CD4-positive, alpha-beta T cell treated with Interleukin-2 at 100 ng/mL for 4 hours (primary cell): ENCODE measurements around the gene RHNO1.
A peak's percentile ranks its signal among the peaks of the same experiment; 100 is the strongest.
"Not testable (repeated sequence)": the region's sequence is repeated elsewhere in the genome, so short reads cannot be mapped to it uniquely, and the experiment has no call there.

Source experiments
- DNase-seq: peaks from one replicate; pipeline ENCODE4 v3.0.0-alpha.2; 2020; ENCODE audit warnings: low spot score

RHNO1 gene

GRCh38 chr12:2858944-2859421, 18.0 kb upstream of the RHNO1 start:
- no peak for DNase-seq

GRCh38 chr12:2860170-2860569, 16.9 kb upstream of the RHNO1 start:
- DNase-seq = no peak

- DNase-seq = no peak
Measured at GRCh38 chr12:2862876-2863275, 14.1 kb upstream of the RHNO1 start.

GRCh38 chr12:2863402-2863801, 13.6 kb upstream of the RHNO1 start:
- not testable (repeated sequence) for DNase-seq

- no peak for DNase-seq
Measured at GRCh38 chr12:2864198-2864597, 12.8 kb upstream of the RHNO1 start.

DNA sequence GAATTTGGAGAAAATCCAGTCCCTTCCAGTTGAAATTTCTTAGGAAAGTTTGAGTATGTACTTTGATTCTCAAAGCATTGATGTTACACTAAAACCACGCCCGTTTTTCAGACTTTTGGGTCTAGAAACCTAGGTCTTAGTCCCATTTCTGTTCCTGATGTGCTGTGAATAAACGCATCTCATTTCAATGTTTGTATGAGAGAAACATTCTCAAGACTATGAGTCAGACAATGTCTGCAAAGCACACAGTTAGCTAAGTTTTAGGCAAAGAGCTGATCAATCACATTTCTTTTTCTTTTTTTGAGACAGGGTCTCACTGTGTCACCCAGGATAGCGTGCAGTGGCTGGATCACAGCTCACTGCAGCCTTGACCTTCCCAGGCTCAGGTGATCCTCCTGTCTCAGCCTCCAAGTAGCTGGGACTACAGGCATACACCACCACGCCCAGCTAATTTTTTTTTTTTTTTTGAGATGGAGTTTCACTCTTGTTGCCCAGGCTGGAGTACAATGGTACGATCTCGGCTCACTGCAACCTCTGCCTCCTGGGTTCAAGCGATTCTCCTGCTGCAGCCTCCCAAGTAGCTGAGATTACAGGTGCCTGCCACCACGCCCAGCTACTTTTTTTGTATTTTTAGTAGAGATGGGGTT, 7.9 kb upstream of the RHNO1 start:
- not testable (repeated sequence) for DNase-seq

DNA sequence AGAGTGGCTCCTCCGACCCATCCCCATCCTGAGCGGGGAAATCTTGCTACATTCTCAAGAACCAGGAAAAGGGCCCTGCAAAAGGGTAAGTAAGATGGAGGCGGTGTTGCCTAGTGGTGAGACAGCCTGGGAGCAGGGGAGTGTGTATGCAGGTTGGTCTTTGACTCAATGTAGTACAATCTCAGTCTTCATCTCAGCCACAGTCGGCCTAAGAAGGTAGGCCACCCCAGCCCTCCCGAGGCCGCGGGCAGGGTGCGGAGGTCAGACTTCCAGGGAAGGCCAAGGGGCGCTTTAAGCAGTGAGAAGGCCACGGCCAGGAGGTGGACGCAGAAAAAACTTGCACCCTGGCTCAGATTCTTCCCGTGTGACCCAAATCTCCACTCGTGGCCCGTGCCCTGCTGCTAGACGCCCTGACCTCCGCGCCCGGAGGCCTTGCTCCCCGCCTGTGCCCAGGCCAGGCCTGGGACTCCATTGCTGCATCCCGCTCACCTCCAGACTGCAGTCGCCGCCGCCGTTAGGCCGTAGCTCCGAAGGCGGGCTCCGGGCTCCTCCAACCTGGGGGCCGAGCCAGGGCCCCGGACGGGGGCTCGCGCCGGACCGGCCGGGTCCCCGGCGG, 484 bp upstream of the RHNO1 start:
- no peak for DNase-seq

GRCh38 chr12:2877953-2878732, 1.1 kb downstream of the RHNO1 start:
- peak; percentile 16 for DNase-seq

DNA sequence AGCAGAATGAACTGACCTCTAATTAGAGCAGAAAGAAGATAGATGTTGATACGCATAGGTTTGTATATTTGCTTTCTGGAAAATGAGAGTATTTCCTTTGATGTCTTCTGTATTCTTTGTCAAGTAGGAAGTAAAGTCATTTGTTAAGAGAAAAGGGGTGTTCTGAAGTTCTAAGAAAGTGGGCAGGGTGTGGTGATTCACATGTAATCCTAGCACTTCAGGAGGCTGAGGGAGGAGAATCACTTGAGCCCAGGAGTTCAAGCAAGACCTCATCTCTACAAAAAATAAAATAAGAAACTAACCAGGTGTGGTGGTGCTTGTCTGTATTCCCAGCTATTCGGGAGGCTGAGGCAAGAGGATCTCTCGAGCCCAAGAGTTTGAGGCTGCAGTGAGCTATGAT, 2.8 kb downstream of the RHNO1 start:
- DNase-seq = peak; percentile 52

DNA sequence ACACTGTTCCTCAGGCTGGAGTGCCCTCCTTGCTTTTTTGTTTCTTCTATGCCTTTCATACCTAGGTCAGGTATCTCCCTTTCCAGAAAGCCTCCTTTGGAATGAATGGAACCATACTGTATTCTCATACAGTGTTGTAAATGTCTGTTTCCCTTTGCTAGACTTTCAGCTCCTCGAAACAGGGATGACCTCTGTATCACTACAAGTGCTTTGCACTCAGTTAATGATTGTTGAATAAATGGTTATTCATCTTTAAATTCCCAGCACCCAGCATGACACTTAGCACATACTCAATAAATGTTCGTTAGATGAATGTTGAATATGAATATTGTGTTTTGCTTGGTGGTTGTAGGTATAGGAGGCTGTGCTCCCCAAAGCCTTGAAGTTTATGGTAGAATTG, 7.8 kb downstream of the RHNO1 start:
- no peak for DNase-seq

- no peak for DNase-seq
Measured at GRCh38 chr12:2886768-2887450, 9.9 kb downstream of the RHNO1 start.

GRCh38 chr12:2890001-2890387, 13.0 kb downstream of the RHNO1 start:
- no peak for DNase-seq

- DNase-seq = peak; percentile 99
Measured at GRCh38 chr12:2890388-2891239, 13.6 kb downstream of the RHNO1 start, which contains the start of gene TULP3. Gene TULP3, plus strand, starts transcription at chr12:2890891. Its CDS starts 57 bp downstream, at chr12:2890948.

GRCh38 chr12:2891240-2892053, 14.4 kb downstream of the RHNO1 start:
- peak; percentile 26 for DNase-seq

GRCh38 chr12:2892246-2892645, 15.2 kb downstream of the RHNO1 start:
- DNase-seq = no peak

- DNase-seq = no peak
Measured at GRCh38 chr12:2893007-2893406, 16.0 kb downstream of the RHNO1 start.

DNA sequence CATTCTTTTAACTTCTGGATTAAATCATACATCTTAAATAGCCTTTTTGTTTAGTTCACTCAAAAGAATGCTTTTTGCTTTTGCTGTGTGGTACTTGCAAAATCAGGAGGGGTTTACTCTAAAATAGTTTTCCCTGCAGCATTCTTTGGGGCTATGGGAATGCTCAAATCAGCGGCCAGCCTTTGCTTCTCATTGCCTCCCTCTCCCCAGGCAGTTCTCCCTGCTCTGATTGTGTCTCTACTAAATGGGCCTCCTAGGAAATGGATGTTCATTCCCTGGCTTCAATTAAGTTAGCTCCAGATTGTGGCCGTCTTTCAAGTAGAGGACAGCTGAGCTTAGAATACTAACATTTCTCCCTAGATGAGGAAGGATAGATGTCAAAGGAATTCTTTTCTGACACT, 18.0 kb downstream of the RHNO1 start:
- no peak for DNase-seq

DNA sequence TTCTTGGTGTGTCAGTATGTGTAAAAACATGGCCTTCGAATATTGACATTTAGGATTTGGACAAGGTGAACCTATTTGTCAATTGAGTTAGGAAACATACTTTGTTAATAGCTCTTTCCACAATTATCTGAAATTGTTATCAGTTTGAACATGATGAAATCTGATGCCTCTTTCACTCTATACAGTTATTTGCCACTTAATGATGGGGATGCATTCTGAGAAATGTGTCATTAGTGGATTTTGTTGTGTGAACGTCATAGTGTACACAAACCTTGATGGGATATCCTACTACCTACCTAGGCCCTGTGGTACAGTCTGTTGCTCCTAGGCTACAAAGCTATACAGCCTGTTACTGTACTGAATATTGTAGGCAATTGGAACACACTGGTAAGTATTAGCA, 18.5 kb downstream of the RHNO1 start:
- DNase-seq = no peak

- DNase-seq = no peak
Measured at GRCh38 chr12:2897418-2897817, 20.4 kb downstream of the RHNO1 start.

DNA sequence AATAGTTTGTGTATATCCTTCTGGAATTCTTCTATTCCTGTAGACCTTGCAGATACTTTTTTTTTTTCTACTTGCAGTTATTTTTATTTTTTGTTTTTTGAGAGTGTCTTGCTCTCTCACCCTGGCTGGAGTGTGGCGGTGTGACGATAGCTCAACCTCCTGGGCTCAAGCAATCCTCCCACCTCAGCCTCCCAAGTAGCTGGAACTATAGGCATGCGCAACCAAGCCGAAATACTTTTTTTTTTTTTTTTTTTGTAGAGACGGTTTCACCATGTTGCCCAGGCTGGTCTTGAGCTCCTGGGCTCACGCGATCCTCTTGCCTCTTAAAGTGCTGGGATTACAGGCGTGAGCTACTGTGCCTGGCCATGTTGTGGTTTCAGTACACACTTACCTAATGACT, 23.6 kb downstream of the RHNO1 start:
- no peak for DNase-seq
